Stimulated activated CD8-positive, alpha-beta memory T cell treated with anti-CD3 and anti-CD28 coated beads, Interleukin-2, amount 100 ng/mL, for 48 hours (primary cell): Measurements from ENCODE around the gene FXN.
"Not testable (repeated sequence)": the region's sequence is repeated elsewhere in the genome, so short reads cannot be mapped to it uniquely, and the experiment has no call there.

Experiments used
- DNase-seq, 2 donors: peaks; one replicate each; pipeline ENCODE4 v3.0.0-alpha.2; 2020; ENCODE audit warnings: low read depth in 2 of 2

FXN gene

GRCh38 chr9:69035438-69036308, at the start of gene FXN:
Gene FXN, plus strand, starts transcription at chr9:69035752. Its CDS starts 31 bp downstream, at chr9:69035783.
- DNase-seq, result peak; percentile 71 to 75

- DNase-seq, result not testable (repeated sequence)
These were observed 48.6 kb upstream of the FXN start for GRCh38 chr9:68986949-68987348.

GRCh38 chr9:68991457-68991856, 44.1 kb upstream of the FXN start:
- DNase-seq, result no peak

- no peak for DNase-seq
These were observed 39.8 kb upstream of the FXN start for GRCh38 chr9:68995776-68996175.

GRCh38 chr9:68996462-68996861, 39.1 kb upstream of the FXN start:
- DNase-seq, result no peak

- DNase-seq, result no peak
These were observed 37.9 kb upstream of the FXN start for GRCh38 chr9:68997666-68998065.

- no peak for DNase-seq
These were observed 37.2 kb upstream of the FXN start for GRCh38 chr9:68998385-68998784.

GRCh38 chr9:68998812-68999211, 36.7 kb upstream of the FXN start:
- no peak for DNase-seq

- DNase-seq, result peak in 1 of 2 donors; percentile 22
These were observed 36.0 kb upstream of the FXN start for GRCh38 chr9:68999393-69000105.

GRCh38 chr9:69001921-69002320, 33.6 kb upstream of the FXN start:
- DNase-seq, result no peak

GRCh38 chr9:69003051-69003450, 32.5 kb upstream of the FXN start:
- DNase-seq, result no peak

GRCh38 chr9:69004836-69005235, 30.7 kb upstream of the FXN start:
- DNase-seq, result no peak

GRCh38 chr9:69009708-69010107, 25.8 kb upstream of the FXN start:
- no peak for DNase-seq

- DNase-seq, result no peak
These were observed 22.7 kb upstream of the FXN start for GRCh38 chr9:69012696-69013381.

- DNase-seq, result no peak
These were observed 22.2 kb upstream of the FXN start for GRCh38 chr9:69013382-69013727.

- DNase-seq, result no peak
These were observed 21.5 kb upstream of the FXN start, which contains the start of gene PRKACG for GRCh38 chr9:69014013-69014412. Gene PRKACG, minus strand, starts transcription at chr9:69014113. Its CDS starts 21 bp downstream, at chr9:69014092.

- DNase-seq, result no peak
These were observed 19.1 kb upstream of the FXN start for GRCh38 chr9:69016191-69017096.

- no peak for DNase-seq
These were observed 16.8 kb upstream of the FXN start for GRCh38 chr9:69018737-69019136.

- no peak for DNase-seq
These were observed 15.7 kb upstream of the FXN start for GRCh38 chr9:69019808-69020207.

- no peak for DNase-seq
These were observed 15.0 kb upstream of the FXN start for GRCh38 chr9:69020301-69021145.
